B cell (primary cell): ENCODE data around the gene RBFA. TPM values are rescaled to one million over a fixed set of nuclear protein-coding genes. Genes with fewer than 3 reads are reported as not detected.

ENCODE experiments used
- ATAC-seq: fragments of 200-7000 bp; cut with Tn5 transposase; one replicate; pipeline ENCODE4 v1.10.0; 2021; ENCODE audit warnings: low read depth, mild to moderate bottlenecking, moderate number of reproducible peaks, moderate library complexity
- CTCF ChIA-PET: fragments of 350-600 bp; sonication (Branson Sonifier 250); formaldehyde crosslinking; loops from one replicate; lab custom pipeline; 2021; ENCODE audit warnings: antibody characterized with exemption, inconsistent platforms; lab: Charles Lee
- POLR2A ChIA-PET: fragments of 350-600 bp; sonication (Branson Sonifier 250); formaldehyde crosslinking; loops from one replicate; lab custom pipeline; 2021; ENCODE audit warnings: antibody characterized with exemption; lab: Charles Lee
- DNase-seq: peaks from one replicate; pipeline ENCODE4 v3.0.0; 2013
- H2AFZ ChIP-seq: 2 replicates; pipeline ENCODE4 v1.6.1; 2012; ENCODE audit warnings: mild to moderate bottlenecking, low read depth, low read length; ENCODE audit not compliant: insufficient read depth, poor library complexity, severe bottlenecking
- H3K27ac ChIP-seq, 2 donors: 1 replicate in 1 of 2; 2 replicates in 1 of 2; pipeline ENCODE4 v1.5.1; 2012 to 2013; ENCODE audit warnings: low read length in 2 of 2, mild to moderate bottlenecking in 2 of 2, moderate library complexity in 1 of 2
- H3K27me3 ChIP-seq, 4 experiments: fragments of 200-600 bp in 1 of 4; sonication (generic) in 1 of 4; replicated peaks in 1 of 4; 1 replicate in 2 of 4; 2 replicates in 2 of 4; pipeline versions ENCODE4 v1.6.1 to v1.7.0; 2013 to 2016; ENCODE audit warnings: low read length in 3 of 4, mild to moderate bottlenecking in 2 of 4, mixed read lengths in 1 of 4, moderate library complexity in 1 of 4; ENCODE audit not compliant: insufficient read depth in 4 of 4, control insufficient read depth in 3 of 4; ENCODE audit errors: control extremely low read depth in 1 of 4
- H3K36me3 ChIP-seq, 2 experiments: replicated peaks in 1 of 2; 1 replicate in 1 of 2; 2 replicates in 1 of 2; pipeline versions ENCODE4 v1.6.1 to v1.7.1; 2013; ENCODE audit warnings: low read length in 1 of 2; ENCODE audit not compliant: insufficient read depth in 2 of 2, control insufficient read depth in 1 of 2; ENCODE audit errors: control extremely low read depth in 1 of 2, extremely low read depth in 1 of 2
- H3K4me1 ChIP-seq, 2 donors: fragments of 200-600 bp in 1 of 2; sonication (generic) in 1 of 2; 1 replicate in 1 of 2; 2 replicates in 1 of 2; pipeline versions ENCODE4 v1.5.1 to v1.6.1; 2013 to 2017; ENCODE audit warnings: low read length in 2 of 2; ENCODE audit not compliant: control insufficient read depth in 2 of 2, insufficient read depth in 2 of 2
- H3K4me2 ChIP-seq: replicated peaks from 2 replicates; pipeline ENCODE3; 2012; ENCODE audit warnings: mild to moderate bottlenecking, low read depth, low read length; ENCODE audit not compliant: poor library complexity, severe bottlenecking
- H3K4me3 ChIP-seq, 5 experiments: fragments of 200-600 bp in 1 of 5; sonication (generic) in 1 of 5; 1 replicate in 3 of 5; 2 replicates in 2 of 5; pipeline versions ENCODE4 v1.5.1 to v1.7.0; 2011 to 2016; ENCODE audit warnings: low read length in 4 of 5, mild to moderate bottlenecking in 4 of 5, low read depth in 2 of 5, control low read depth in 1 of 5, moderate library complexity in 1 of 5; ENCODE audit not compliant: insufficient read depth in 1 of 5; ENCODE audit errors: control extremely low read depth in 1 of 5, extremely low read depth in 1 of 5
- H3K79me2 ChIP-seq: fragments of 200-600 bp; sonication (generic); one replicate; pipeline ENCODE4 v1.6.0; 2016; ENCODE audit warnings: low read length; ENCODE audit not compliant: control insufficient read depth, insufficient read depth
- H3K9ac ChIP-seq: fragments of 200-600 bp; sonication (generic); 2 replicates; pipeline ENCODE4 v1.6.1; 2017; ENCODE audit warnings: mild to moderate bottlenecking, low read length, moderate library complexity
- H3K9me3 ChIP-seq, 3 donors: one replicate each; pipeline versions ENCODE4 v1.6.1 to v1.7.1; 2013; ENCODE audit warnings: low read length in 2 of 3; ENCODE audit not compliant: control insufficient read depth in 2 of 3, insufficient read depth in 1 of 3; ENCODE audit errors: control extremely low read depth in 1 of 3
- H4K20me1 ChIP-seq: 2 replicates; pipeline ENCODE4 v1.6.0; 2012; ENCODE audit warnings: mild to moderate bottlenecking, low read length; ENCODE audit not compliant: insufficient read depth, control insufficient read depth, poor library complexity, severe bottlenecking
- H3K27ac Mint-ChIP-seq: one replicate; pipeline ENCODE4 v1.8.0; 2021; ENCODE audit warnings: mixed read lengths
- H3K27me3 Mint-ChIP-seq: one replicate; pipeline ENCODE4 v1.8.0; 2021; ENCODE audit warnings: mixed read lengths
- H3K4me1 Mint-ChIP-seq: one replicate; pipeline ENCODE4 v1.8.0; 2021; ENCODE audit warnings: mixed read lengths
- H3K4me3 Mint-ChIP-seq: one replicate; pipeline ENCODE4 v1.8.0; 2021; ENCODE audit warnings: mixed read lengths
- H3K9me3 Mint-ChIP-seq: one replicate; pipeline ENCODE4 v1.8.0; 2022; ENCODE audit warnings: mixed read lengths; ENCODE audit not compliant: insufficient read depth
- CTCF ChIP-seq: fragments of 200-600 bp; IDR thresholded peaks from one replicate; pipeline ENCODE4 v1.8.0; 2022; ENCODE audit warnings: antibody characterized with exemption, mild to moderate bottlenecking
- EZH2 ChIP-seq: IDR thresholded peaks from 2 replicates; pipeline ENCODE4 v1.6.1; 2012; ENCODE audit warnings: borderline replicate concordance, low read depth, mild to moderate bottlenecking, moderate library complexity, low read length; ENCODE audit not compliant: insufficient read depth, poor library complexity, severe bottlenecking
- WGBS: methylation state at CpG from one replicate; pipeline ENCODE4 v1.1.5; 2013; ENCODE audit warnings: missing lambda C conversion rate; ENCODE audit not compliant: insufficient coverage; 5-methylcytosine and 5-hydroxymethylcytosine counted together
- intact Hi-C: fragments of 100-400 bp; cut with micrococcal nuclease; formaldehyde crosslinking; loops from one replicate; pipeline ENCODE4 v1.10.0; 2022
- polyA plus RNA-seq: library from polyadenylated mRNA; depleted of rRNA; stranded (reverse); fragments of >200 nt; gene quantifications from 2 replicates; pipeline ENCODE4 v1.2.3, GENCODE V29; 2012
- total RNA-seq, 2 donors: library from RNA; stranded (reverse); fragments of 120-200 nt in 1 of 2; gene quantifications; 1 replicate in 1 of 2; 2 replicates in 1 of 2; pipeline versions ENCODE4 v1.2.3 to v1.2.4, GENCODE V29; 2013 to 2022

RBFA gene
- total and polyA plus RNA-seq, 2 donors (not counting 1 experiment from before 2014, with no cell fraction given) = 22.0 to 24.2 TPM

- H3K4me1 ChIP-seq = no peaks in the 10 kb centered on the region
- Mint-ChIP-seq H3K4me1 (no peaks in the 10 kb centered on the region), H3K27me3 (no peaks in the 10 kb centered on the region), H3K9me3 (no peaks in the 10 kb centered on the region), H3K4me3 (no peak overlapping the region), H3K27ac (no peak overlapping the region)
- H3K36me3 ChIP-seq = peaks cover 0 to 21% of the 10 kb centered on the region in 2 experiments
- no peak overlapping the region for H3K4me3 ChIP-seq
- intact Hi-C loops = no loop called here
- CTCF ChIA-PET = no interaction called here
- H4K20me1 ChIP-seq = no peaks in the 10 kb centered on the region
- TF ChIP-seq EZH2 = no peak
- no peak for TF ChIP-seq CTCF
- H2AFZ ChIP-seq = no peak overlapping the region
- no peaks in the 10 kb centered on the region for H3K27me3 ChIP-seq
- H3K9me3 ChIP-seq = peaks cover 0 to 12% (median under 1%) of the 10 kb centered on the region in 3 donors
- no peaks in the 10 kb centered on the region for H3K79me2 ChIP-seq
- ATAC-seq (no peak), DNase-seq (no peak)
- no peak overlapping the region for H3K27ac ChIP-seq
- POLR2A ChIA-PET = no interaction called here
- no peak overlapping the region for H3K4me2 ChIP-seq
- no peak overlapping the region for H3K9ac ChIP-seq
- WGBS = 95% methylated on average over 4 of the region's 8 CpGs
Measured at GRCh38 chr18:80046011-80046410, 11.8 kb downstream of the RBFA start.

DNA sequence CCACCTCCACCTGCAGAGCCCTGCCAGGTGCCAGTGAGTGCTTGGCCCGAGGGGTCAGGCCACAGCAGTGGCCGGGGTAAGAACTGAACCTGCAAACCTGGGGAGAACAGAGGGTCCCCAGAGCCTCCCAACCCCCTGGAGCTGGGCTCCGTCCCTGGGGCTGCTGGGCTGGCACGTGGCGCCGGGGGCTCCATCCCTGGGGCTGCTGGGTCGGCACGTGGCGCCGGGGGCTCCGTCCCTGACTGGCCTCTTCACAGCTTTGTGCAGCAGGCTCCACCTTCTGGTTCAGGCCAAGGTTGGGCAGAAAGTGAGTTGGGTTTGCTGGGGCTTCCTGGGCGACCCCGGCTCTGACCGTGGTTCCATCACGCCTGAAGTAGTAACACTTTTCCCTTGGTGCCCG is 12.2 kb downstream of the RBFA start:
- peaks cover 0 to 13% (median 3%) of the 10 kb centered on the region in 3 donors for H3K9me3 ChIP-seq
- H3K4me3 ChIP-seq = no peak overlapping the region
- ChIA-PET POLR2A (no interaction called here), CTCF (no interaction called here)
- H3K27me3 Mint-ChIP-seq = no peaks in the 10 kb centered on the region
- 99% methylated on average over 16 of the region's 16 CpGs for WGBS
- peaks cover 0 to 21% of the 10 kb centered on the region in 2 experiments for H3K36me3 ChIP-seq
- no peak overlapping the region for H3K27ac Mint-ChIP-seq
- no peaks in the 10 kb centered on the region for H3K79me2 ChIP-seq
- no peaks in the 10 kb centered on the region for H3K9me3 Mint-ChIP-seq
- H3K4me1 ChIP-seq = no peaks in the 10 kb centered on the region
- H3K4me1 Mint-ChIP-seq = no peaks in the 10 kb centered on the region
- intact Hi-C loops = no loop called here
- no peak overlapping the region for H3K27ac ChIP-seq
- ATAC-seq = no peak
- H3K4me3 Mint-ChIP-seq = no peak overlapping the region
- H4K20me1 ChIP-seq = no peaks in the 10 kb centered on the region
- no peak overlapping the region for H3K9ac ChIP-seq
- no peak for DNase-seq
- H3K4me2 ChIP-seq = no peak overlapping the region
- TF ChIP-seq CTCF (no peak), EZH2 (no peak)
- no peak overlapping the region for H2AFZ ChIP-seq
- H3K27me3 ChIP-seq = no peaks in the 10 kb centered on the region
